Stimulated activated naive CD8-positive, alpha-beta T cell treated with anti-CD3 and anti-CD28 coated beads, Interleukin-15, Interleukin-2, amounts not matched to agents 100 U/mL and 50 U/mL, for 24 hours (primary cell): ENCODE measurements around the gene RAPGEF3.

Experiments used
- ATAC-seq: fragments of 150-1000 bp; cut with Tn5 transposase; one replicate; pipeline ENCODE4 v1.10.0; 2021
- DNase-seq: peaks from one replicate; pipeline ENCODE4 v3.0.0; 2021

RAPGEF3 gene

DNA sequence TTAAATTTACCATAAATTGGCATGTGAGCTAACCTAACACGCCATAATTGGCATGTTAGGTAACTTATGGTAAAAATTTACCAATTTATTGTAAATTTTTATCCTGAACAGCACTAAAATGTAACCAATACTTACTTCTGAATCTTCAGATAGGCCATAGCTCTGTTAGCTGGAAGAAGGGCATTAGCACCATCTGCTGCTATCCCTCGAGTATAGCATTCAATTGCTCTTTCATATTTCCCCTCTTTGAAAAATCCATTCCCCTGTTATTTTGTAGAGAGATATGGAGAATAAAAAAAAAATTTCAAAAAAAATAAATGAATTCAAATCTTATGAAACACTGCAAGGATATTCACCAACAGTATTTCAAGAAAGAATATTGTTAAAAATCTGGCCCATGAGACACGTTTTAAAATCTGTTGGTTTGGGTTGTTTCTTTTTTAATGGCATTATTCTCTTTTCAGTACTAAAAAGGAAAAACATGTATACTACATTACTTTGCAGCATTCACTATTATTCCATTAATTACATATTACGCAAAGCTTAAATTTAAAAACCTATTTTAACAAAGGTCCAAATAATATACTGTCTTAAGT is 71.9 kb downstream of the RAPGEF3 start:
- no peak for DNase-seq
- ATAC-seq: no peak
